Hindlimb muscle (tissue), 1 donor: ENCODE measurements around the gene PPP1R12B. TPM values are rescaled to one million over a fixed set of nuclear protein-coding genes. Genes with fewer than 3 reads are reported as not detected.
"Not testable (repeated sequence)": the region's sequence is repeated elsewhere in the genome, so short reads cannot be mapped to it uniquely, and the experiment has no call there.

Experiments used
- DNase-seq: peaks from one replicate; pipeline ENCODE4 v3.0.0-alpha.2; 2013
- polyA plus RNA-seq: library from polyadenylated mRNA; unstranded; fragments of 120-200 nt; gene quantifications from one replicate; pipeline ENCODE4 v1.2.1, GENCODE V29; 2013; ENCODE audit not compliant: insufficient read length

The PPP1R12B gene
- polyA plus RNA-seq, 1 donor, result 75.6 TPM

DNA sequence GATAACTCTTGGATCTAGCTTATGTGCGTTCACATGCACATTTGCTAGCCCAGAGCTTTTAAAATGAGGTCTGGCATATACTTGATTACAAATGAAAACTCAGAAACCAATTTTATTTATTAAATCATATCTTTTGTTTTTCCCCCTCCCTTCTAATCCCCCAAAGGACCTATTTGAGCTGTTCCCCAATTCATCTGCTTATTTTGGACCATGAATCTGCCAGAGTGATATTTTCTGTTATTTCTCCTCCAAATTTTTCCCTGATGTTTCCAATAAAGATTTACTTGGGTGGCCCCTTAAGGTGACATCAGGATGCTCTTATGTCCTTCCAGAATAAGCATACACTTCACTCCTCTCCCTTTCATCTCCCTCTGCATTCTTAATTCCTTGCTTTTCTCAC, 238.4 kb downstream of the PPP1R12B start:
- no peak for DNase-seq

DNA sequence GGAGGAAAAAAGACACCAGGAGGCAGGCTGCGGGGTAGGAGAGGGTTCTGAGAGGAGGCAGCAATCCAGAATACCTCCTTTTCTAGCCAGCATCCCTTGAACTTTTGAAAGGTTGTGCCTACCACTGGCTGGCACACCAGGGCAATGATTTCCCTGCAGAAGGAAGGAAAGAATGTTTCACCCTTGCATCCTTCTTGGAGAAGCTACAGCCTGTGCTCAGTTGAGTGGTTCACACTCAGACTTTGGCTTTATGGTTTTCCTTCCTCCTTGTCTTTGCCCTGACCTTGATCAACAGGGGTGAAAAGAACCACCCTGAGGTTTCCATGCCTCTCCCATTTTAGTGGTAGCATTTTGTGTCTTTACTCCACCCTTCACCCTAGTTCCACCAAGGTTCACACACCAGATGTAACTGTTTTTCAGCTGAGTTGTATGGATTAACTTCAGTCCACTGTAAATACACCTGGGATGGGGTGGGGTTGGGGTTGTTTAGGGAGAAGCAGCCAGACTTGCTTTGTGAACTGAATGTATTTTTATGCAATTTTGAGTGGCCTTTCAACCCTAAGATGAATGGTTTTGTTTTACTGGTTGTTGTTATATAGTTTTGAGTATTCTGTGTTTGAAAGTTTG, 239.5 kb downstream of the PPP1R12B start:
- no peak for DNase-seq

DNA sequence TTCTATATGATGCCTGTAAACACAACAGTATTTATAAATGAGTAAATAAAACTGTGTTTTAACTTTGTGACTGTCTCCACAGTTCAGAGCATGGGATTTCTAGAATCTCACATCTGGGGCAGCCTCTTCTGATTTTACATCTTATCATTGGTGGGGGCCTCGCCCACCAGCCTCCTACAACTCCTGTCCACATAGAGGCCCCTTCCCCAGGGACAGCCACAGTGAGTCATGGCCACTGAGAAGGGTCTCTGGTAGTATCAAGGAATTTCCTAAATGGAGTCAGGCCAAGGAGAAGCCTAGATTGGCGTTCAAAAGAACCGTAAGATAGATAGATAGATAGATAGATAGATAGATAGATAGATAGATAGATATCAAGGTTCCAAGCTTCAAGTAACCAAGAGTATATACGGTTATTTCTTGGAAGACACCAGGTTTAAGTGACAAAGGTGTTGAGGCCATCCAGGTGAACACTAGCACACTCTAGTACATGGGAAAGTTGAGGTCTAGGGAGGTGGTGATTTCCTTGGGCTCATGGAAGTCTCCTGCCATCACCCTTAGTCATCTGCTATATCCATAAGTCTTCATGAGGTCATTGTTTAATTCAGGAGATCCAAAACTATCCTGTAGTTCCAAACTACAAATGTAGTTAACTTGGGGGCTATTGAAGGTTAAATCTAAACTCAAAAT, 240.1 kb downstream of the PPP1R12B start:
- no peak for DNase-seq

DNA sequence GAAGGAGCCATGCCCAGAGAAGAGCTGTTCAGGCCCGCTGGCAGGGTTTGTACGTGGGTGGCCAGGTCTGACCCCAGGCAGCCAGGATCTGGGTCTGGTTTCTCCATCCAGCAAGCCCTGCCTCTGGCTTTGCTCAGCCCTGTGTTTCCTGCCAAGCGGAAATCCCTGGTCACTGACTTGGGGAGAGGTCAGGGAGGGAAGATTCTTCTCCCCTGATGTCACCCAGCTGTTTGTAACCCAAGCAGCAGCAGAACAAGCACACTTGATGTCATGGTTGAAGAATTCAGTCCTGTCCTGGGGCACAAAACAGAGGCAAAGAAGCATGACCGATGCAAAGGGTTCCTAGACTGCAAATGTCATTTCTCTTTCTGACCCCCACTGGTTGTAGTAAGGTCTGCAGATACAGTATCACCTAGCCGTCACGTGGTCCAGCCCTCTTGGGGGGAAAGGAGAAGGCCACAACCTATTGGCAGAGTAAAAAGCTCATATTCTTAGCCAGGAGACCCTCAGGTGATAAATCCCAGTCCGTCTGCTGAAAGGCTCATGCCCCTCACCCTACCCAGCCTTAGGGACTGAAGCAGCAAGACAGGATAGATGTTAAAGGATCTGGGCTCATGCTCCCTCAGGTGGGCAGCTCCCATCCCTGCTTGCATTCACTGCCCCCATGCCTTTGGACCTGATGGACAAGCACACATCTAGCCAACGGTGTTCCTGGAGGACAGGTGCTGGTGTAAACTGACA, 240.9 kb downstream of the PPP1R12B start:
- DNase-seq, result peak; percentile 87

DNA sequence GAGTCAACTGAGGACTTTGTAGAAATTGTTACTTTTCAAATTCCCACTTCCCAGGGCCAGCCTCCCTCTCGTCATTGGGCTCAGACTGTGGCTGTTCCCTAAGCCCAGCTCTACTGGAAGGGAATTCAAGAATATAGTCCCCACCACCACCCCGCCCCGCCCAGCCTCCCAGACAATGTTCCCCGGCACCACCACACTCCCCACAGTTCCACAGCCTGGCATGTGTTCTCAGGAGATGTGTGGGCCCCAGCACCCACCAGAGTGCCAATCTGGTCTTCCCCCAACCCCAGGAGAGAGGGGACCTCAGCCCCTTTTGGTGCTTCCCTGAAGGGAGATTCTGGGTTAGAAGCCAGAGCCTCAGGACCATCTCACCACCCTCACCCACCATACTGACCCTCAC, 241.6 kb downstream of the PPP1R12B start:
- no peak for DNase-seq

DNA sequence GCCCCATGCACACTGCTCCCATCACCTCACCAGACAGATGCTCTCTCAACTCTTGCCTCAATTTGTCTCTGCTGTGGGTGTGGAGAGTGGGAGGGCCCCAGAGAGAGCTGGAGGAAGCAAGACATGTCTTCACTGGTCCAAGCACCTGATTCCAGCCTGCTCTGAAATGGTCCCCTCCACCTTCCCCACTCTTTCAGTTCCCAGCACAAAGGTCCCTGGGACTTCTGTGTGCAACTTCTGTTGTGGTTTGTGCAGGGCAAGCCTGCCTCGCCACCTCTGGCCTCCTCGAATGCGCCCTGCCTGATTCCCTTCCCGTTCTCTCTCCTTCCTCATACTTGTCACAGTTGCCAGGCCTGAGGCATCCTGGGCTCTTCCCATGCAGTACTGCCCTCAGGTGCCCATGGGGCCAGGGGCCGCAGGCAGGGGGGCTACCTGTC, 242.5 kb downstream of the PPP1R12B start:
- no peak for DNase-seq

DNA sequence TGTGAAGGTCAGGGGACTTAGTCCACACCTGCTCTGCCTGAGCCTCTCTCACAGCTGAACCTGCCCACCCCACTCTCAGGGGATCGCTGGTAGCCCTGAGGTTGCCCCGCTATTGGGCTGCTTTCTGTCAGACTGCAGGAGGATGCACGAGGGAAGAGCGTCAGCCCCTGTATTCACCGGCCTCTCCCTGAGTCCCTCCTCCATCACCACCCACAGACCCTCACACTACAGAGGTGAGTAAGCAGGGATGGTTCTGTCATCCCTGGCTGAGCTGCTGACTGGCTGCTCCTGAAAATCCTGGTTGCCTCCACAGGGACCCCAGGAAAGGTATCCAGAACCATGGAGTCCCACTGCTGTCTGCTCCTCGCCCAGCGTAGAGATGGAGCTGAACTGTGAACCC, 243.0 kb downstream of the PPP1R12B start:
- DNase-seq, result no peak

DNA sequence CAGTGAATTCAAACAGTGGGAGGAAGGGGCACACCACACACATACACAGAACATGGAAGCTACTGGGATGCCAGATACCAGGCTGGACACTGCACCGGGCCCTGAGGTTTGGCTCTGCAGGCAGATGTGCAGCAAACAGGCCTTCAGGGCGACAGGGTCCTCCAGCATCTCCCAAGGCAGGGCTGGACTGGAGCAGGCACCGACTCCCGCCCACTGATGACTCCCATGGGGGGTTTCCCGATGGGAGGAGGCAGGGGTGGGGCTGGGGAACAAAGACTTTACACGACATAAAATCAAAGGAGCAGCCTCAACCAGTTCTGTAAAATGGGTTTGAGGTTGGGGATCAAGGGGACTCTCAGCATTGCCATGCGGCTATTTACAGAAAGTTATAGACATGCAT, 243.6 kb downstream of the PPP1R12B start:
- DNase-seq, result no peak

DNA sequence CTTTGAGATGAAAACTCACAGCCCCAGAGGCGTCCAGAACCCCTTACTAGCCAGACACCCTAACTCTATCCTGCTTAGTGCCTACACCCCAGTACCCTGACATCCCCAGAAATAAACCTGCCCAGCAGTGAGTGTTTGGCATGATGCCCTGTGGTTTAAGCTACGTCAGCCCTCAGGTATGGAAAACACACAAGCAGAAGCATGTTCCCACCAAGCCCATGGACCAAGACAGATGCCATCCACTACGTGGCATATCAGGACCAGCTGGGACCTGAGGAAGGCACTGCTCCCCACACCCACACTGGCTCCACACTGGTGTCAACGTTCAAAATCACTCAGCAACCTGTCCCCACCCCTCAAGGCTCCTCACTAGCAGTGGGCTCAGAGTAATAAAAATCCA, 245.3 kb downstream of the PPP1R12B start:
- no peak for DNase-seq

DNA sequence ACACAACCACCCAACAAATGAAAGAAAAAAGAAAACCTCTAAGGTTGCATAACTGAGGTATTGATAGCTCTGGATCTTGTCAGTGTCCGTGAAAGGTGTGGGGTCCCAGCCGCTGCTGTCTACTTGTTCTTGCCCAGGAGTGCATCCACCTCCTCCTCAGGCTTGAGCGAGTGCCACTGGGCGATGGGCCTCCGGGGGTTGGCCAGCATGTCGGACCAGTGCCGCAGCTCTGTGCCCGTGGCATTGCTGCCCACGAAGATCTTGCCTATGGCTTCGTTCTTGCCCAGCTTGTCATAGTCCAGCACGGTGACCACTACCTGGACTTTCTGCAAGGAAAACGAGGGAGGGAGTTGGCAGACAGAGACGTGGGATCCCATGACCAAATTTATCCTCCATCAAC, 248.1 kb downstream of the PPP1R12B start:
- no peak for DNase-seq

DNA sequence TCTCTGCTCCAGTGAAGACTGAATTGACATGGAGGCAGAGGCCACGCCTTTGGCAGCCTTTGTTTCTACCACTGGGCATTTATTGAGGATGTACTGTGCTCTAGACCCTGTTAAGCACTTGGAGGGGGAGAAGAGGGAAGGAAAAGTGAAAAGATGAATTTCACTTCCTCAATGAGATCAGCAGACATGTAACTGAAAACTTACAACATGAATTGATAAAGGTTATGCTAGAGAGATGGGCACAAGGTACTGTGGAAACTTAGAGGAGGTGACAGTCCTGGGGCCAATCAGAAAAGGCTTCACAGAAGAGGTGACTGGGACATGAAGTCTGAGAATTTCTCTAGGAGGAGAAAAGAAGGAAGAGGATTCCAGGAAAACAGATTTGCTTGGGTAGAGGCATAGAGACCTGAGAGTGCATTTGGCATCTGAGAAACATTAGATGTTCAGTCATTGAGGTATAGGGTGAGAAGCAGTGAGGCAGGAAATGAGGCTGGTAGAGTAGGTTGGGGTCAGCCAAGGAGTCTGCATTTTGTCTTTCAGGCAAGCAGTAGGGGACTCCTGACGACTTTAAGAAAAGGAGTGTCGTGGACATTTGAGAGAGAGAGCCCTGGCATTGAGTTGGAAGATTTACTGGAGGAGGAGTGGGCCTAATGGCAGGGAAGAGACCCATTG, 248.7 kb downstream of the PPP1R12B start:
- DNase-seq, result no peak

DNA sequence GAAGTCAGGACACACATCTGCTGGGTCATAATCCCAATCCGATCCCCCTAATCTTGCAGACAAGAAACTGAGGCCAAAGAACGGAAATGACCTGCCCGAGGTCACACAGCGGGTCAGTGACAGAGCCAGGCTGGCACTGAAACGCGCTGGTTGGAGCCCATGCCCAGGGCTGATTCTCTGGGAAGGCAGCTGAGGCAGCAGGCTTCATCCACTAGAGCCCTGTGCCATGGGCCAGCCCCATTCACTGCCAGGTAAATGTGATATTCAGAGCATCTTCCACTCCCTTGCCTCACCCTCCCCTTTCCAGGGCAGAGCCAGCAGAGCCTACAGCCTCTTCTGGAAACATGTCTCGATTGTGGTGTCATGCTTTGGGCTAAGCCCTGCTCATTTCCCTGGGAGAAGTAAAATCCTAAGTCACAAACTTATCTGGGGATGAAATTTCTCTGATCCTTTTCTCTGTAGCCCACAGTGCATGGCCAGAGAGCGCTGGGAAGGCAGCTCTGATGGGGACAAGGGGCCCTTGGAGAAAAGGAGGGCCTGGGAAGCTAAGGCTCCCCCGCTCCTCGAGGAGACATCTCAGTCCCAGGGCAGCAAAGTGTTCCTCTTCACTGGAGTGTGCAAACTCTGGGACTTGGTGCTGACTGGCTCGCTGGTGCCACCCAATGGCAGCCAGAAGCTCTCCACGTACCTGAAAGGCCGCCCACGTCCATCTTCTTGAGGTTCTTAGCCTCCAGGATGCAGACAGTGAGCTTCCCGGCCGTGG, 251.4 kb downstream of the PPP1R12B start:
- peak; percentile 71 for DNase-seq

DNA sequence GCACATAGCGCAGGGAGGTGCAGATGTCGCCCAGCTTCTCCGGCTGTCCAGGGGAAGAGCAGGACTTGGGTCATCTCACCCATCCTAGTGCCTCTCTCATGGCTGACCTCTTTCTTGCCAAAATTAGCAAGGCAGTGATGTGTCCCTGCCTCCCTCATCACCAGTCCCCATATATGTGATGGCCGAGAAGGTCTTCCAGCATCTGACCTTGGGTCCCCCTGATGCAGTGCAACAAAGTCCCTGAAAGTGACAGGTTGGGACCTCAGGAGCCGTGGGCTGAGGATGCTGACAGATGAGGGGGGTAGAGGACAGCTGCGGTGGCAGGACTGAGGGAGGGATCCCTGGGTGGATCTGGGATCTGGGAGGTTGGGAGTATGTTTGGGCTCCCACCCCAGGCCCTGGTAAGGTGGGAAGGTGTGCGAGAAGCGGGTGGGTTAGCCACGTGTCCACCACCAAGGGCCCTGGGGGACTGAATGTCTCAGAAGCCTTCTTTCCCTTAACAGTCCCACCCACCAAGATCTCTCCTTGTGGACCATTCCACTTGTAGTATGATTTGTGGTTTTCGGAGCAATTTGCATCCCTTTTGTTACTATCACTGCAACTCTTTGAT, 252.0 kb downstream of the PPP1R12B start:
- no peak for DNase-seq

DNA sequence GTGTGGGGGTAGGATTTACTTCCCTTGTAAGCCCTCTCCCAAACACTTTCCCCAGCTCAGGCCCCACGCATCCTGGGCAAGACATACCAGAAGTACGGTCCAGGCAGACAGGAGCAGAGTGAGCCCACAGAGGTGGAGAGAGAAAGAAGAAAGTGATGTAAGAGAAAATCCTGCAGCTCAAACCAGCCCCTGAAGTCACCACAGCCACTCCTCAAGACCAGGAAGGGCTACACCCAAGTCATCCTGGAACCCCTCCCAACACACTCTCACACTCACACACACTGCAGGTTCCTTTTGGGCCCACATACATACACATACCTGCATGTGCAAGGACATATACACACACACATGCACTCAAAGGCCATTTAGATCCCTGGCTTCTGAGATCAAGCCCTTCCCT, 254.9 kb downstream of the PPP1R12B start:
- no peak for DNase-seq

DNA sequence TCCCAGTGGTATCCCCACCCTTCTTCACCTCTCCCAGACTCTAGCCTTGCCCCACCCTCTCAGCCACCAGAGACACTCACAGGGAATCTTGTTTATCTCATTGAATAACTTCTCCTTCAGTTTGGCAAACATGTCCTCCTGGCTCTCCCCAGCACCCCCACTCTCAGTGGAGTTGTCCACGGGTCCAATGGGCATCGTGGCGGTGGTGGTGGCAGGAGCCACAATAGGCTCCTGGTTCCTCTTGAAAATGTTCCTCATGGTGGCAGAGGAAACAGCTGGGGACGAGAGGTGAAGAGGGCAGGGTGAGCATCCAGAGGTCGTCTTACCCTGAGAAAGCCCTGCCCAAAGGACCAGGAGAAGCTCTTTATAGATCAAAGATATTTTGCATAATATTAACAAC, 257.0 kb downstream of the PPP1R12B start:
- no peak for DNase-seq

DNA sequence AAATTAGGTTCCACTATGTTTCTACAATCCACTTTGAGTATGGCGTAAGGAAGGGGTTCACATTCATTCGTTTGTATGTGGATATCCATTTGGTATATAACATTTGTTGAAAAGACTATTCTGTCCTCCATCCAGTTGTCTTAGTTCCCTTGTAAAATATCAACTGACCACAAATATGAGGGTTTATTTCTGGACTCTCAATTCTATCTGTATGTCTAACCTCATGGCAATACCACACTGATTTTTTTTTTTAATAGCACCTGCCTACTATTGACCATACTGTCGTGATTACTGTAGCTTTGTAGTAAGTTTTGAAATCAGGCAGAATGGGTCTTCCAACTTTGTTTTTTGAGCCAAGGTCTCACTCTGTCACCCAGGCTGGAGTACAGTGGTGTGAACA, 263.5 kb downstream of the PPP1R12B start:
- not testable (repeated sequence) for DNase-seq

DNA sequence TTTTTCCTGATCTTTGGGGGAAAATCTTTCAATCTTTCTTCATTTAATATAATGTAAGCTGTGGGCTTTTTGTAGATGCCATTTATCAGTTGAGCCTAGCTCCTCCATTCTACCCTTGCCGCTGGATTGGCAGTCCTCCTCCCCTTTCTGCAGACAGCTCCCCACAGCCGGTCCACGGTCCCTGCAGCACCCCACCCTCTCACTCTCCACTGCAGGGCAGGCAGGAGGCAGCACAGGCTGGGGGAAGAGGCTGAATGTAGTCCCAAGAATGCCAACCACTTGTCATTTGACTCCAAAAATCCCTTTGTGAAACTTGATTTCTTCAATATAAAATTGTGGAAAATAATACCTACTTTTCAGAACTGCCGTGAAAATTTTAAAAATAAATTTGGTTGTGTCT, 265.1 kb downstream of the PPP1R12B start:
- DNase-seq, result no peak

DNA sequence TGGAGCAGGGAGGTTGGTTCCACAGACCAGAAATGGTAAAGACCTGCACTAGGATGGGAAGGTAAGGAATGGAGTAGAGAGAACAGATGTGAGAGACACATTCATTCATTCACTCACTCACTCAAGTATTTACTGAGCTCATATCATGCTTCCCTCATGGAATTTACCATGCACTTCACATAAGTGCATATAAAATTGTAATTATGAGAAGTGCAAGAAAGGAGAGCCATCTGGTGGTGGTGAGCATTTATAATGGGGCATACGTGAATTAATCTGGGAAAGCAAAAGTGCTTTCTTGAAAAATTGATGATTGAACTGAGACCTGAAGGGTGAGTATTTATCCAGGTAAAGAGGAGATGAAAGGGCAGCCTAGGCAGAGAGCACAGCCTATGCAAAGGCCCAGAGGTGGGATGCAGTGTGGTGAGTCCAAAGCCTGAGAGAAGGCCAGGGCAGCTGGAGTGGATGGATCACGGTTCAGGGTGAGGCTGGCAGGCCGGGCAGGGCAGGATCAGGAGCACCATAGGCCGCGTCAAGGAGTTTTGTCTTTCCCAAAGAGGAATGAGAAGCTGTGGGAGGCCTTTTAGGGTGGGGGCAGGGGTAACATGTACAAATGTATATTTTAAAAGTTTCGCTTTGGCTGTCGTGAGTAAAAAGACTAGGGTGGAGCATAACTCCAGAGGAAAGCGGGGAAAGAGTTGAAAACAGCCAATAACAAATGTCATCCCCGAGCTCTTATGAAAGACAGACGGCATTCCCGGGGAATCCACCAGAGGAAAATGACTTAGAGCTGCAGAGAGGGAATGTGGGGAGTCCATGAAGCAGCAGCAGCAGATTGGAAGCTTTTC, 266.1 kb downstream of the PPP1R12B start:
- DNase-seq, result not testable (repeated sequence)

DNA sequence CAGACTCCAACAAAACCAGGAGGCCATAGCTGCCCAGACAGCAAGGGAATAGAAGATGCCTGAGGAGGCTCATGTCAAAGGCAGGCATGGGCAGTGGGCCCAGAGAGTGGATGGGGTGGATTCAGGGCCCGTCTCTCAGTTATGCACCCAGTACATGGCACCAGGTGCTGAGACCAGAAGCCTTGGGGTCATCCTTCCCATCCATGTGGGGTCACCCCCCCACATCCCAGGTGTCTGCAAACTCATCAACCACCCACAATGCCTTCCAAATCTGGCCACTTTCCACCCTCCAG, 266.7 kb downstream of the PPP1R12B start:
- not testable (repeated sequence) for DNase-seq

DNA sequence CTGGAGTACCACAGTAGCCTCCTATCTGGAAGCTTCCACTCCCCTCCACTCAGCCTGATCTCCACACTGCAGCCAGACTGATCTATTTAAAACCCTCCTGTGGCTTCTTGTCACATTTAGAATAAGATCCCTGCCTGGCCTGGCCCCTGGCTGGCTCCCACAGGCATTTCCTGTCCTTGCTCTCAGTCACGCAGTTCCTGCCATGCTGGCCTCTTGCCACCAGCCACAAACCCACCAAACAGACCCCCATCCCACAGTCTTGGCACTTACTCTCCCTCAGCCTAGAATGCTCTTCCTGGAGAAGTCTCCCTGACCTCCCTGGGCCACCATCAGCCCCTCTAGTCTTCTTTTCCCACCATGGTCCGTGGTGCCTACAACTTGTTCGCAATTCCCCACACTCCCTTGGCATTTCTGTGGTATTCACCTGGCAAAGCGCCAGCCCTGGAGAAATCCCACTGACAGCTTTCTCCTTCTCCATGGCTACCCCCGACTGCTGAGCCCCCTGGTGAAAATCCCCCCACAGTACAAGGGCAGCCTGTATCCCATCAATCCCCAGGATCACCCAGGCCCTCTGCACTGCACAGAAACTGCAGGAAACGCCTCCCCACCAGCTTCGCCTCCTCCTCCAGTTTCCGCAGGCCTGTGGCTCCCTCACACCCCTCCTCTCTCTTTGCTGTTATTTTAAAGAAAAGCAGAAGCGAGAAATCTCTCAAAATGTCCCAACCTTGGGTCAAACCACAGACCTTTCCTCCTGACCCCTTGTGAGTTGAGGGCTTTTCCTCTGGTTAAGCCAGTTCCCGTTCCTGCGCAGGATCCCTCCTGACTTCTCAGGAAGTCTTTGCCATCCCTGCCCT, 267.2 kb downstream of the PPP1R12B start:
- no peak for DNase-seq
